Fibroblast of villous mesenchyme (primary cell): ENCODE data around the gene PRTN3. TPM values are rescaled to one million over a fixed set of nuclear protein-coding genes. Genes with fewer than 3 reads are reported as not detected.
"Not testable (repeated sequence)": the region's sequence is repeated elsewhere in the genome, so short reads cannot be mapped to it uniquely, and the experiment has no call there.

ENCODE experiments used
- DNase-seq: peaks from one replicate; pipeline ENCODE4 v3.0.0-alpha.2; 2010; ENCODE audit warnings: low read depth
- H3K4me3 ChIP-seq: 2 replicates; pipeline ENCODE4 v1.5.1; 2011; ENCODE audit warnings: low read depth, mild to moderate bottlenecking, low read length
- total RNA-seq: library from RNA; depleted of rRNA; stranded (reverse); fragments of >200 nt; gene quantifications from 2 replicates; pipeline ENCODE4 v1.2.3, GENCODE V29; 2012
- TF ChIP-seq, protein P1 (sequence below): IDR thresholded peaks from 2 replicates; pipeline ENCODE4 v1.5.1; 2012; ENCODE audit warnings: low read depth, mild to moderate bottlenecking, low read length; ENCODE audit not compliant: insufficient read depth

The PRTN3 gene
- total RNA-seq, 1 donor, result not detected

- TF ChIP-seq, protein P1, sequence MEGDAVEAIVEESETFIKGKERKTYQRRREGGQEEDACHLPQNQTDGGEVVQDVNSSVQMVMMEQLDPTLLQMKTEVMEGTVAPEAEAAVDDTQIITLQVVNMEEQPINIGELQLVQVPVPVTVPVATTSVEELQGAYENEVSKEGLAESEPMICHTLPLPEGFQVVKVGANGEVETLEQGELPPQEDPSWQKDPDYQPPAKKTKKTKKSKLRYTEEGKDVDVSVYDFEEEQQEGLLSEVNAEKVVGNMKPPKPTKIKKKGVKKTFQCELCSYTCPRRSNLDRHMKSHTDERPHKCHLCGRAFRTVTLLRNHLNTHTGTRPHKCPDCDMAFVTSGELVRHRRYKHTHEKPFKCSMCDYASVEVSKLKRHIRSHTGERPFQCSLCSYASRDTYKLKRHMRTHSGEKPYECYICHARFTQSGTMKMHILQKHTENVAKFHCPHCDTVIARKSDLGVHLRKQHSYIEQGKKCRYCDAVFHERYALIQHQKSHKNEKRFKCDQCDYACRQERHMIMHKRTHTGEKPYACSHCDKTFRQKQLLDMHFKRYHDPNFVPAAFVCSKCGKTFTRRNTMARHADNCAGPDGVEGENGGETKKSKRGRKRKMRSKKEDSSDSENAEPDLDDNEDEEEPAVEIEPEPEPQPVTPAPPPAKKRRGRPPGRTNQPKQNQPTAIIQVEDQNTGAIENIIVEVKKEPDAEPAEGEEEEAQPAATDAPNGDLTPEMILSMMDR, result no peak
- DNase-seq, result no peak
Measured at GRCh38 chr19:876089-876488, 35.3 kb downstream of the PRTN3 start.

GRCh38 chr19:876780-877314 lies 36.0 kb downstream of the PRTN3 start:
- no peak overlapping the region for H3K4me3 ChIP-seq
- TF ChIP-seq, protein P1, result no peak
- DNase-seq, result no peak

More at GRCh38 chr19:876089-876488, 35.3 kb downstream of the PRTN3 start:
- H3K4me3 ChIP-seq, result no peak overlapping the region

DNA sequence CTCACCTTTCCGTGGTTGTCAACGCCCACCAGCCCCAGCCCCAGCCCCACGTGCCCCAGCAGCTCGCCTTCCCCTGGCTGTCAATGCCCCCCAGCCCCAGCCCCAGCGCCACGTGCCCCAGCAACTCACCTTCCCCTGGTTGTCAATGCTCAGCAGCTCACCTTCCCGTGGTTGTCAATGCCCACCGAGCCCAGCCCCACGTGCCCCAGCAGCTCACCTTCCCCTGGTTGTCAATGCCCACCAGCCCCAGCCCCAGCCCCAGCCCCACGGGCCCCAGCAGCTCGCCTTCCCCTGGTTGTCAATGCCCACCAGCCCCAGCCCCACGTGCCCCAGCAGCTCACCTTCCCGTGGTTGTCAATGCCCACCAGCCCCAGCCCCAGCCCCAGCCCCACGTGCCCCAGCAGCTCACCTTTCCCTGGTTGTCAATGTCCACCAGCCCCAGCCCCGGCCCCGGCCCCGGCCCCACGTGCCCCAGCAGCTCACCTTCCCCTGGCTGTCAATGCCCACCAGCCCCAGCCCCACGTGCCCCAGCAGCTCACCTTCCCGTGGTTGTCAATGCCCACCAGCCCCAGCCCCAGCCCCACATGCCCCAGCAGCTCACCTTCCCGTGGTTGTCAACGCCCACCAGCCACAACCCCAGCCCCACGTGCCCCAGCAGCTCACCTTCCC lies 37.3 kb downstream of the PRTN3 start:
- DNase-seq, result not testable (repeated sequence)

DNA sequence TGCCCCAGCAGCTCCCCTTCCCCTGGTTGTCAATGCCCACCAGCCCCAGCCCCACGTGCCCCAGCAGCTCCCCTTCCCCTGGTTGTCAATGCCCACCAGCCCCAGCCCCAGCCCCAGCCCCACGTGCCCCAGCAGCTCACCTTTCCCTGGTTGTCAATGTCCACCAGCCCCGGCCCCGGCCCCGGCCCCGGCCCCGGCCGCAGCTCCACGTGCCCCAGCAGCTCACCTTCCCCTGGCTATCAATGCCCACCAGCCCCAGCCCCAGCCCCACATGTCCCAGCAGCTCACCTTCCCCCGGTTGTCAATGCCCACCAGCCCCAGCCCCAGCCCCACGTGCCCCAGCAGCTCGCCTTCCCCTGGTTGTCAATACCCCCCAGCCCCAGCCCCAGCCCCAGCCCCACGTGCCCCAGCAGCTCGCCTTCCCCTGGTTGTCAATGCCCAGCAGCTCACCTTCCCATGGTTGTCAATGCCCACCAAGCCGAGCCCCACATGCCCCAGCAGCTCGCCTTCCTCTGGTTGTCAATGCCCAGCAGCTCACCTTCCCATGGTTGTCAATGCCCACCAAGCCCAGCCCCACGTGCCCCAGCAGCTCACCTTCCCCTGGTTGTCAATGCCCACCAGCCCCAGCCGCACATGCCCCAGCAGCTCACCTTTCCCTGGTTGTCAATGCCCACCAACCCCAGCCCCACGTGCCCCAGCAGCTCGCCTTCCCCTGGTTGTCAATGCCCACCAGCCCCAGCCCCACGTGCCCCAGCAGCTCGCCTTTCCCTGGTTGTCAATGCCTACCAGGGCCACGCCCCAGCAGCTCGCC lies 38.2 kb downstream of the PRTN3 start:
- not testable (repeated sequence) for H3K4me3 ChIP-seq, DNase-seq

More for the DNA sequence above, 37.3 kb downstream of the PRTN3 start:
- H3K4me3 ChIP-seq, result not testable (repeated sequence)

DNA sequence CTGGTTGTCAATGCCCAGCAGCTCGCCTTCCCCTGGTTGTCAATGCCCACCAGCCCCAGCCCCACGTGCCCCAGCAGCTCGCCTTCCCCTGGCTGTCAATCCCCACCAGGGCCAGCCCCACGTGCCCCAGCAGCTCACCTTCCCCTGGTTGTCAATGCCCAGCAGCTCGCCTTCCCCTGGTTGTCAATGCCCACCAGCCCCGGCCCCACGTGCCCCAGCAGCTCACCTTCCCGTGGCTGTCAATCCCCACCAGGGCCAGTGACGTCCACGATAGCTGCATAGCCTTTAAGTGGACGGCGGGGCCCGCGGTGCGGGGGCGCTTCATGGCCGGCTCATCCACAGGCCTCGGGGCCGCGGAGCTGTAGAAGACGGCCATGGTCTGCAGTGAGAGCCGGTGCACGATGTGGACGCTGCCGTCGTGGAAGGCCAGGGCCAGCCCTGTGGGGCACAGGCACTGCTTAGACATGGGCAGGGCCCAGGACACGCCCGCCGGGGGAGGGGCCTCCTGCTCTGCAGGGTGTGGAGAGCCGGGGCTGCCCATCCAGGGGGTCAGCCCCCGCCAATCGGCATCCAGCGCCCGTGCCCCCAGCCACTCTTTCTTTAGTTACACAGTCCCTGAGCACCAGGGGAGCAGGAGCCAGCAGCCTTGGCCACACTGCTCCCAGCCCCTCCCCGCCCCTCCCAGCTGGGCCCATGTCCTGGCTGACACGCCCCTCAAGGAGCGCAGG lies 39.1 kb downstream of the PRTN3 start:
- no peak for DNase-seq
- TF ChIP-seq, protein P1, result no peak

GRCh38 chr19:881385-882071 lies 40.7 kb downstream of the PRTN3 start:
- no peak for DNase-seq
- H3K4me3 ChIP-seq, result no peak overlapping the region
- TF ChIP-seq, protein P1, result no peak

More for the DNA sequence above, 39.1 kb downstream of the PRTN3 start:
- no peak overlapping the region for H3K4me3 ChIP-seq

GRCh38 chr19:882871-883497 lies 42.2 kb downstream of the PRTN3 start:
- H3K4me3 ChIP-seq, result no peak overlapping the region
- DNase-seq, result no peak
- TF ChIP-seq, protein P1, result no peak
